ENCODE measurements around the gene NPY1R. TPM values are rescaled to one million over a fixed set of nuclear protein-coding genes. Genes with fewer than 3 reads are reported as not detected.

Gene NPY1R
- 1.6 and 3.5 TPM in 2 replicates for total RNA-seq

DNA sequence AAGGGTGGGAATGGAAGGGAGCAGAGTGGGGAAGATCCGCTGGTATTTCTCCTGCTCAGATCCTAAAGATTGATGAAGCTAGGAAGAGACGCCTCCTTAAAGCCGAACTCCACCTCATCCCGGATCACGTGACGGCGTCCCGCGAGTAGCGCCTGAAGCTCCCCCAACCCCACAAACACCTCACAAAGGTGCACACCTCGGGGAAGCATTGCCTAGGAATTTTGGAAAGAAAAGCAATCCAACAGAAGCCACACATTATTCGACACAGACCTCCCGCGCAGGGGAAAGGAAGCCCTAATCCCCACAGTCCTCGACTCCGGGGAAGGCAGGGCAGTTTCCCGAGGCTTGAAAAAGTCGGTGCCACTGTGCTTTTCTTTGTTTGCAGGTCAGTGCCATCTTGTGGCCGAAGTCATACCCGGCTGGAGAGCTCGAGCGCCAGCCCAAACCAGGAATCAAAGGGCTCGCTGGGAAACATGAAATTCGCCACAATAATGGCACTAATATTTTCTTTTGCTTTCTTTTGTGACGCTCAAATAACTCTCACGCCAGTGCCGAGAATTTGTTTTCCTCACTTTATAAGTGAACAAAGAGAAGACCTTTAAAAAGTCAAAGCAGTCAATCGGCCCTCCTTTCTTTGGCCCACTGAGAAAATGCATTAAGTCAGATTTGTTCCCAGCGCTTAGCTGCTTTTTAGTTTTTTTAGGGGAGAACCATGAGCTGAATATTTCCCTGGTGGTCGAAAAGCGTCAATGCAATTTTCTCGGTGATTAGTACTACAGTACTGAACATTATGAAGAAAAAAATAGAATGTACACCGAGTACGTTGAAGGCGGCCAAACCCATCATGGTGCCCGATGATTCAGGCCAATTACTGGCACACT lies at the start of gene NPY1R:
NPY1R (minus strand) TSS at position 71 of the 881 bp plus-strand sequence. CDS start 6,042 bp downstream, outside the sequence.
- DNase-seq (ENCODE audit: low read depth), result peak; percentile 81
- peak within 1 kb of the TSS; percentile 61 for H3K4me3 ChIP-seq (ENCODE audit: low read depth, low read length)
- TF ChIP-seq, protein P1, sequence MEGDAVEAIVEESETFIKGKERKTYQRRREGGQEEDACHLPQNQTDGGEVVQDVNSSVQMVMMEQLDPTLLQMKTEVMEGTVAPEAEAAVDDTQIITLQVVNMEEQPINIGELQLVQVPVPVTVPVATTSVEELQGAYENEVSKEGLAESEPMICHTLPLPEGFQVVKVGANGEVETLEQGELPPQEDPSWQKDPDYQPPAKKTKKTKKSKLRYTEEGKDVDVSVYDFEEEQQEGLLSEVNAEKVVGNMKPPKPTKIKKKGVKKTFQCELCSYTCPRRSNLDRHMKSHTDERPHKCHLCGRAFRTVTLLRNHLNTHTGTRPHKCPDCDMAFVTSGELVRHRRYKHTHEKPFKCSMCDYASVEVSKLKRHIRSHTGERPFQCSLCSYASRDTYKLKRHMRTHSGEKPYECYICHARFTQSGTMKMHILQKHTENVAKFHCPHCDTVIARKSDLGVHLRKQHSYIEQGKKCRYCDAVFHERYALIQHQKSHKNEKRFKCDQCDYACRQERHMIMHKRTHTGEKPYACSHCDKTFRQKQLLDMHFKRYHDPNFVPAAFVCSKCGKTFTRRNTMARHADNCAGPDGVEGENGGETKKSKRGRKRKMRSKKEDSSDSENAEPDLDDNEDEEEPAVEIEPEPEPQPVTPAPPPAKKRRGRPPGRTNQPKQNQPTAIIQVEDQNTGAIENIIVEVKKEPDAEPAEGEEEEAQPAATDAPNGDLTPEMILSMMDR (IDR thresholded peaks at IDR 0.05; ENCODE audit: insufficient read depth, low read depth, low read length), result peak; percentile 71

DNA sequence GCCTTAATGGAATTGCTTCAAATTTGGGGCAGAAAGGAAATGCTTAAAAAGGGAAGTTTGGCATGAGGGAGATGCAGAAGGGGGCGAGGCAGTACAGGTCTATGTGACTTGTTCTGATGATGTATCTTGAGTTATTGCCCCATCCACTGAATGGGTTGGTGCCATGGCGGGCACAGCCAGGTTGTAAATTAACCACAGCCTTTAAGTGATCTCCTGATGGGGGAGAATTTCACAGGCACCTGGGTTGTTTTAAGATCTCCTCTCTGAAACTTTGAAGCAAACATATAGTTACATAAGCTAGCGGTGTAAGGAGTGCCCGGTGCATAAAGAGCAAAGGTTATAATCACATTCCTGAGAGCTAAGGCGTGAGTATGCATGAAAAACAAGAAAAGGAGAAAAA lies 48.3 kb upstream of the NPY1R start:
- TF ChIP-seq, protein P1 (IDR thresholded peaks at IDR 0.05; ENCODE audit: insufficient read depth, low read depth, low read length), result no peak
- no peak for DNase-seq (ENCODE audit: low read depth)
- H3K4me3 ChIP-seq (ENCODE audit: low read depth, low read length), result no peak overlapping the region

DNA sequence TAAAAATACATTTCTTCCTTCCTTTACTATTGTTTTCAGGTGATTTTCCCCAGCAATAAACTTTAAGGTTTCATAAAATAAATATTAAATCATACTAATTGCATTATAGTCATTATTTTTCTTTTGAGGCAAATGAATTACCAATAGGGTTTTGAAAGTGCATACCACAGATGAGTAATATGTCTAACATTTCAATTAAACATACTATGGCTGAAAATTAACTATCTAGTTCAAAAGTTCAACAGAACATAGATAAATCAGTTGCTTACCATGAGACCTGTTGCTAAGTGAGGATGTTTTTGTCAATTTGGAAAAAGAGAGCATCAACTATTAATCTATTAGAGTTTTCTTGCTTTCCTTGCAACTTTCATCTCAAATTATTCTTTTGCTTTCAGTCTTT lies 46.3 kb upstream of the NPY1R start:
- H3K4me3 ChIP-seq (ENCODE audit: low read depth, low read length), result no peak overlapping the region
- peak; percentile 34 for DNase-seq (ENCODE audit: low read depth)
- TF ChIP-seq, protein P1 (IDR thresholded peaks at IDR 0.05; ENCODE audit: insufficient read depth, low read depth, low read length), result no peak

- TF ChIP-seq, protein P1 (IDR thresholded peaks at IDR 0.05; ENCODE audit: insufficient read depth, low read depth, low read length), result no peak
- no peak for DNase-seq (ENCODE audit: low read depth)
- H3K4me3 ChIP-seq (ENCODE audit: low read depth, low read length), result no peak overlapping the region
Measured at GRCh38 chr4:163372029-163372428, 39.6 kb upstream of the NPY1R start.

DNA sequence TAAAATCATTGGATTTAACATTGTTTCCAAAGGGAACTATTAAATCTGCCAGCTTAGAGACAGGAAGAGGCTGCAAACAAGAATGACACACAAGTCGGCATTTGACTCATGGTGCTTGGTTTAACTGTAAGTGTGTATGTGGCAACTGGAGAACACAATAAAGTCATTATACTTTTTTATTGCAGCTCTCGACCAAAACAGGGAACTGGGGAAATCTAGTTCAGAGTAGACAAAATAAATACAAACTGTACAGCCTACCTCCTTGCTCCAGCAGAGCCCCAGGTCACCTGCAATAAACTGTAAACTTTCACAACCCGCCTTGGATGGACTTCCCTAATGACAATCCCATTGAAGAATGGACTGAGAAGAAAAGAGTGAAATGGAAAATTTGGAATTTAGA lies 35.3 kb upstream of the NPY1R start:
- TF ChIP-seq, protein P1 (IDR thresholded peaks at IDR 0.05; ENCODE audit: insufficient read depth, low read depth, low read length), result no peak
- DNase-seq (ENCODE audit: low read depth), result no peak
- no peak overlapping the region for H3K4me3 ChIP-seq (ENCODE audit: low read depth, low read length)

DNA sequence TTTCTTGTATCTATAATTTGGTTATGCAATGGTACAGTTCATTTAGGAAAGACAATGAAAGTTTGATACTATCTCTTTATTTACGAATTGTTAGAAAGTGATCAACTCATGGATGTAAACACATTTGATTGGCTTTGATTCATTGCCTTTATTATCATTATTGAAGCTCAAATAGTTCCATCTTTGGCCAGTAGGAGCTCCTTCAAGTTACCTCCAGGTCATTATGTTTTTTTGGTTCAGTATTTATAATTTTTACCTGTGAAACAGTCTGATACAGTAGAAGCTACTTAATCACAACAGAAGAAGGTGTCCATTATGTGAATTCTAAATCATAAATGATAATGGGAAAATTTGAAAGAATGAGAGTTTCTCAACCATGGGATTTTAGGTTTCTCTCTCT lies 23.7 kb upstream of the NPY1R start:
- no peak for DNase-seq (ENCODE audit: low read depth)
- H3K4me3 ChIP-seq (ENCODE audit: low read depth, low read length), result no peak overlapping the region
- TF ChIP-seq, protein P1 (IDR thresholded peaks at IDR 0.05; ENCODE audit: insufficient read depth, low read depth, low read length), result no peak

Measured in fibroblast of villous mesenchyme (primary cell).